T47D (cell line): ENCODE measurements around the gene DAAM1.

Experiments
- DNase-seq, 2 experiments: peaks; one replicate each; pipeline versions ENCODE4 v3.0.0 to v3.0.0-alpha.2; 2011 to 2012; ENCODE audit warnings: low read depth in 1 of 2, low spot score in 1 of 2
- JUND ChIP-seq: IDR thresholded peaks from 2 replicates; pipeline ENCODE4 v1.6.1; 2012; ENCODE audit warnings: low read depth
- in situ Hi-C: cut with HindIII; loops from 2 replicates; pipeline ENCODE4 v1.10.0; 2016; ENCODE audit warnings: low sequenced_read_pairs, low pct_unique_long_range_greater_than_20kb

The DAAM1 gene

GRCh38 chr14:59175404-59175803 is 13.1 kb upstream of the DAAM1 start:
- in situ Hi-C loops: no loop called here
- TF ChIP-seq JUND: no peak
- no peak for DNase-seq

GRCh38 chr14:59176765-59177164 is 11.7 kb upstream of the DAAM1 start:
- DNase-seq: no peak
- no peak for TF ChIP-seq JUND
- in situ Hi-C loops: no loop called here

GRCh38 chr14:59177262-59177661 is 11.2 kb upstream of the DAAM1 start:
- DNase-seq: no peak
- in situ Hi-C loops: no loop called here
- TF ChIP-seq JUND: no peak

GRCh38 chr14:59181791-59182190 is 6.7 kb upstream of the DAAM1 start:
- in situ Hi-C loops: no loop called here
- no peak for DNase-seq
- TF ChIP-seq JUND: no peak

GRCh38 chr14:59182641-59183040 is 5.8 kb upstream of the DAAM1 start:
- DNase-seq: peak in 1 of 2 experiments; percentile 53
- in situ Hi-C loops: no loop called here
- TF ChIP-seq JUND: no peak

- in situ Hi-C loops: no loop called here
- TF ChIP-seq JUND: no peak
- DNase-seq: peak in 1 of 2 experiments; percentile 36
Measured at GRCh38 chr14:59183150-59183549, 5.3 kb upstream of the DAAM1 start.

GRCh38 chr14:59184396-59184795 is 4.1 kb upstream of the DAAM1 start:
- in situ Hi-C loops: no loop called here
- no peak for TF ChIP-seq JUND
- DNase-seq: no peak

- in situ Hi-C loops: no loop called here
- no peak for DNase-seq
- TF ChIP-seq JUND: no peak
Measured at GRCh38 chr14:59185676-59186075, 2.8 kb upstream of the DAAM1 start.

- in situ Hi-C loops: no loop called here
- TF ChIP-seq JUND: no peak
- DNase-seq: no peak
Measured at GRCh38 chr14:59186306-59186705, 2.2 kb upstream of the DAAM1 start.

- in situ Hi-C loops: no loop called here
- TF ChIP-seq JUND: no peak
- no peak for DNase-seq
Measured at GRCh38 chr14:59187118-59187517, 1.3 kb upstream of the DAAM1 start.

GRCh38 chr14:59187802-59188460 is 536 bp upstream of the DAAM1 start:
- in situ Hi-C loops: no loop called here
- no peak for DNase-seq
- TF ChIP-seq JUND: no peak

- no peak for TF ChIP-seq JUND
- in situ Hi-C loops: no loop called here
- DNase-seq: peak in 1 of 2 experiments; percentile 27
Measured at GRCh38 chr14:59189091-59189785, 771 bp downstream of the DAAM1 start.

GRCh38 chr14:59189786-59190368 is 1.4 kb downstream of the DAAM1 start:
- peak; percentile 79 to 88 for DNase-seq
- no peak for TF ChIP-seq JUND
- in situ Hi-C loops: no loop called here
